ENCODE measurements around the gene WNT5A. TPM values are rescaled to one million over a fixed set of nuclear protein-coding genes. Genes with fewer than 3 reads are reported as not detected.

WNT5A gene
- polyA plus RNA-seq, 2 of the 4 experiments (the other 2 are of a cell fraction), result 0.10 to 1.1 TPM

GRCh38 chr3:55431041-55431440 is 56.1 kb downstream of the WNT5A start:
- TF ChIP-seq HDAC2 (IDR thresholded peaks at IDR 0.05) (no peak), PBX3 (IDR thresholded peaks at IDR 0.05) (no peak), RAD21 (conservative IDR thresholded peaks at IDR 0.05 in 1 of 2, IDR thresholded peaks at IDR 0.05 in 1 of 2) (no peak)
- Histone ChIP-seq H3K4me2 (no peak overlapping the region), H3K27ac (no peak overlapping the region), H3K4me1 (no peaks in the 10 kb centered on the region), H3K9me3 (no peaks in the 10 kb centered on the region), H3K4me3 (no peak overlapping the region)
- FAIRE-seq (no peak), DNase-seq (ENCODE audit: low read depth in 1 of 2, low spot score in 1 of 2) (no peak), ATAC-seq (no peak)
- 52% methylated on average over 6 of the region's 6 CpGs for WGBS (ENCODE audit: missing lambda C conversion rate)
- POLR2A ChIA-PET, result no interaction called here
- CTCF ChIA-PET, result no interaction called here

- Histone ChIP-seq H3K4me2 (no peak overlapping the region), H3K9me3 (no peaks in the 10 kb centered on the region), H3K27ac (no peak overlapping the region), H3K4me1 (no peaks in the 10 kb centered on the region), H3K4me3 (no peak overlapping the region)
- CTCF ChIA-PET, result no interaction called here
- WGBS (ENCODE audit: missing lambda C conversion rate), result 8% methylated on average over 5 of the region's 5 CpGs
- ATAC-seq (no peak), FAIRE-seq (no peak), DNase-seq (ENCODE audit: low read depth in 1 of 2, low spot score in 1 of 2) (no peak)
- TF ChIP-seq TFCP2L1 (CRISPR knock-in tag; IDR thresholded peaks at IDR 0.05) (no peak), FOXS1 (CRISPR knock-in tag; IDR thresholded peaks at IDR 0.05) (no peak), ZSCAN20 (CRISPR knock-in tag; IDR thresholded peaks at IDR 0.05) (no peak), PBX3 (IDR thresholded peaks at IDR 0.05) (no peak), POLR2A (IDR thresholded peaks at IDR 0.05; ENCODE audit: low read length) (no peak), HDAC2 (IDR thresholded peaks at IDR 0.05) (no peak), ZC3H11A (IDR thresholded peaks at IDR 0.05) (no peak), HMGXB4 (CRISPR knock-in tag; IDR thresholded peaks at IDR 0.05; ENCODE audit: borderline replicate concordance) (no peak), BHLHE40 (IDR thresholded peaks at IDR 0.05; ENCODE audit: low read depth, low read length) (no peak), FOSL2 (IDR thresholded peaks at IDR 0.05) (no peak), FOSL2 (CRISPR knock-in tag; IDR thresholded peaks at IDR 0.05) (no peak), REST (IDR thresholded peaks at IDR 0.05) (no peak), SREBF2 (IDR thresholded peaks at IDR 0.05) (no peak), RFX5 (IDR thresholded peaks at IDR 0.05) (no peak), RCOR1 (IDR thresholded peaks at IDR 0.05; ENCODE audit: low read depth, low read length) (no peak), KDM5A (IDR thresholded peaks at IDR 0.05) (no peak), NFE2L2 (conservative IDR thresholded peaks at IDR 0.05; ENCODE audit: low read length) (no peak), ELK1 (IDR thresholded peaks at IDR 0.05; ENCODE audit: low read depth, low read length) (no peak), E2F6 (IDR thresholded peaks at IDR 0.05; ENCODE audit: borderline replicate concordance, low read depth) (no peak), BCL3 (IDR thresholded peaks at IDR 0.05) (no peak)
- POLR2A ChIA-PET, result no interaction called here
Measured at GRCh38 chr3:55427739-55428138, 59.4 kb downstream of the WNT5A start.
